Umbilical cord (tissue), 2 donors: ENCODE measurements around the gene TMBIM4. TPM values are rescaled to one million over a fixed set of nuclear protein-coding genes. Genes with fewer than 3 reads are reported as not detected.

Source experiments
- DNase-seq: peaks from one replicate; pipeline ENCODE4 v3.0.0-alpha.2; 2015; ENCODE audit warnings: low spot score
- total RNA-seq: library from RNA; depleted of rRNA; stranded (reverse); fragments of >200 nt; gene quantifications from one replicate; pipeline ENCODE4 v1.2.3, GENCODE V29; 2014; ENCODE audit warnings: low replicate concordance; ENCODE audit not compliant: insufficient read depth

The TMBIM4 gene
- total RNA-seq, 1 donor from 2014 or later: 108 TPM

- no peak for DNase-seq
Observed at GRCh38 chr12:66140731-66141130, 29.1 kb downstream of the TMBIM4 start.

DNA sequence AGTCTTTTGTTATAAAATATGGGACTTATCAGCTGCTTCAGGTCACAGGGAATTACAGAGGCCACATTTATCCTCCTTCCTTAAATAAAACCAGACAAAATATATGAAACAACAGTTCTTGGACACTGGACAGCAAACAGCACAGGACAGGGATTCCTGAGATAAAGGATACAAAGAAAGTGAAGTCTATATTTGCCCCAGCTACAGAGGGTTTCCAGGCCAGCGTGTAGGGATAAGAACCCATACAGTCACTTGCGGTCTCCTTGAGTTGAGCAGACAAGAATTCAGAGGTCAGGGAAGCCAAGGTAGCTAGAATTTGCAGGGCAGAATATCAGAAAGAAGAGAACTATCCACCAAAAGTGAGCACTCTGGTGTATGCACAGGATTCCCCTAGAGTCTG is 30.5 kb downstream of the TMBIM4 start:
- DNase-seq: no peak

DNA sequence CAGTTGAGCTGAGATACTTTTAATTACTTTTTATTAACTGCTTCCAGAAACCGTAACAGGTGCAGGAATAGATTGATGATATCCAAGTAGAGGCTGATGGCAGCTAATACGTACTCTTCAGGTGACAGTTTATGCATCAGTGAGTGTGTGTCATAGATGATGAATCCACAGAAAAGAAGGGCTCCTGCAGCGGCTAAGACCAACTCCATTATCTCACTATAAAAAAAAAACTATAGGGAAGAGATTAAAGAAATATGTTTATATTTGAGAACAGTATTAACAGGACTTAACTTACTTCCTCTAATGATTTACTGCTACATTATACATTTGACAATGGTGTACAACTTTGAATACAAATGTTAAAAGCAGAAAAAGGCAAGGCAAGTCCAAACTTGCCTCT is 31.9 kb downstream of the TMBIM4 start:
- no peak for DNase-seq

GRCh38 chr12:66132408-66132807 is 37.4 kb downstream of the TMBIM4 start:
- peak; percentile 52 for DNase-seq

- no peak for DNase-seq
Observed at GRCh38 chr12:66131067-66131688, 38.6 kb downstream of the TMBIM4 start.

GRCh38 chr12:66130267-66131066 is 39.3 kb downstream of the TMBIM4 start, which contains the start of gene LLPH:
Gene LLPH, minus strand, starts transcription at chr12:66130750. Its CDS starts 1,644 bp downstream, at chr12:66129106.
- DNase-seq: peak; percentile 95

GRCh38 chr12:66129934-66130266 is 39.9 kb downstream of the TMBIM4 start:
- DNase-seq: no peak

- DNase-seq: peak; percentile 79
Observed at GRCh38 chr12:66127650-66128049, 42.1 kb downstream of the TMBIM4 start.

DNA sequence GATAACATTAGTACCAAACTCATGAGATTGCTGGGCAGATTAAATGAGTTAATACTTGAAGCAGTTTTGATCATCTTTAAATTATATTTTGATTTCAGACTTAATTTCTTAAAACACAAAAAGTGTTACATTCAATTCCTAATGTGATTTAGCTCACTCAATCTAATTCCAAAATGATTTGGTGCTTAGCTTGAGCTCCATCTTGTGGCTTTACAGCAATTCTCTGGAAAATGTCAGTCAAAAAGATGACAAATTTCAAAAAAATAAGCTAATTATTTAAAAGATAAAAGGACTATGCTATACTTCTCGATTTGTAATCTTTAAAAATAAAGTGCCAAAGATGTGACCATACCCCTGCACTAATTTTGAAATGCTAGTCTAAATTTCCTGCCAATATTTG is 49.3 kb downstream of the TMBIM4 start:
- no peak for DNase-seq

DNA sequence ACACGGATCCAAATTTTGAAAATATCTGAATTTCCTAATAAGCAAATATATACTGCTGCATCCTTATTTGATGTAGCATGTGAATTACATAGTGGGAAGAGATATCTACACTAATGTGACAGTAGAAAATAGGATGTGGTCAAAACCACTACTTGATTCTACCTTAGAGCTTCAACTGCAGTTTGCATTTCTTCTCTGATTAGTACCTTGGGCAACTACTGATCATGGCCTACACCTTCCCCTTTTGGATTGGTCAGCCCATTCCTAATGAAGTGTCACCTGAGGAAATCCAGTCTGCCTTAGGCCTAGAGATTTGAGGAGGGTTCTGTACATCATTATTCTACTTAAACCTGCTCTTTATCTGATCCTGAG is 49.9 kb downstream of the TMBIM4 start:
- no peak for DNase-seq

DNA sequence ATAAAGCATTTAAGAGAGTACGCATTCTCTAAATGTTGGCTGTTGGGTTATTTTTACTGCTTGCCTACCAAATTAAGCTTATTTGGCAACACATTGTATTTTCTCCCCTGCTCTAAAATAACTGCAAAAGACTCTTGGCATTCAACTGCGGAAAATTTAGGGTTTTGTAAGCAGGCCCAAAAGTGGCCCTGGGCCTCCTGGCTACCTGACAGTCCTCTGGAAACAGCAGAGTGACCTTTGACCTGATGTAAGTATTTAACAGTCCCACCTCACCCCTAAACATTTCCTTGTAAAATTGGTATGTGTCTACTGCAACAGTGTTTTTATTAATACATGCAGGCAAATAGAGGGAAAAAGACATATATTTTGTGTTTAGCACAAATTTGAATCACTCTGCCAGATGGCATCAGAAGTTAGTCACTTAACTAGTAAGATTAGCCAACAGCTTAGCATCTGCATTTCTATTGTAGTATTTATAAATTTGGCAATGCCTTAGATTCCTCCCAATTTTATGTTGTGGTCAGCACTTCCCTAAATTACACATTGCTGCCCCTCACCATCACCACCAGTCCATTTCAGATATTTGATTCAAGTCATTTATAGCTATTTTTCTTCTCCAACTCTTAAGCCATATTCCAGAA is 50.4 kb downstream of the TMBIM4 start:
- DNase-seq: no peak

- no peak for DNase-seq
Observed at GRCh38 chr12:66118240-66118891, 51.4 kb downstream of the TMBIM4 start.

DNA sequence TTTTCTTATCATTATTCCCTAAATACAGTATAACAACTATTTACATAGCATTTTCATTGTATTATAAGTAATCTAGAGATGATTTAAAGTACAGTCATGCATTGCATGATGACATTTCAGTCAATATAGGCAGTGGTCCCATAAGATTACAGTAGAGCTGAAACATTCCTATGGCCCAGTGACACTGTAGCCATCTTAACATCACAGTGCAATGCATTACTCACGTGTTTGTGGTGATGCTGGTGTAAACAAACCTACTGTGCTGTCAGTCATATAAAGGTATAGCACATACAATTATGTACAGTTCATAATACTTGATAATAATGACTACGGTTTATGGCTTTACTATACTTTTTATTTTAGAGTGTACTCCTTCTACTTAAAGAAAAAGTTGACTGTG is 52.6 kb downstream of the TMBIM4 start:
- DNase-seq: no peak

DNA sequence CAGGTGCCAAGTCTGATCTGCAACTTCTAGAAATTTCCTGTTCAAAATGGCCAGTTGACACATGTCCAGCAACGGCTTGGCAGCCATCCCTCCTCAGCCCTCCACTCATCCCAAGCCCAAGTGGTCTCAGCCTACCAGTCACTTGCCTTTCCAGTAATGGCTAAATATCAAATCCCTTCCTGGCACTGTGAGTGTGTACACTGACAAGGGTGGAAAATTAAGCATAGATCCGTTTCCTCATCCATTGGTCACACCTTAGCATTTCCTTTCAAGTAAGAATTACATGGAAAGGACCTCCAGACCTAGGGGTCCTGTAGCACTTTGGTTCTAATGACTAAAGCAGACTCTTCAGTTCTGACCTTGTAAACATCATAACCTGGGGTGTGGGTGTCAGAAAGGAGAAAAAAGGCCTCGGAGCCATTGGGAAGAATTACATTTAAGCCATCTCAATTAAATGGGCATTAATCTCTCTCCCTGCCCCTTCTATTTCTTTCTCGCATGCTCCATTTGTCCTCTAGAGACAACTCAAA is 54.7 kb downstream of the TMBIM4 start:
- no peak for DNase-seq

- no peak for DNase-seq
Observed at GRCh38 chr12:66113471-66113870, 56.3 kb downstream of the TMBIM4 start.

DNA sequence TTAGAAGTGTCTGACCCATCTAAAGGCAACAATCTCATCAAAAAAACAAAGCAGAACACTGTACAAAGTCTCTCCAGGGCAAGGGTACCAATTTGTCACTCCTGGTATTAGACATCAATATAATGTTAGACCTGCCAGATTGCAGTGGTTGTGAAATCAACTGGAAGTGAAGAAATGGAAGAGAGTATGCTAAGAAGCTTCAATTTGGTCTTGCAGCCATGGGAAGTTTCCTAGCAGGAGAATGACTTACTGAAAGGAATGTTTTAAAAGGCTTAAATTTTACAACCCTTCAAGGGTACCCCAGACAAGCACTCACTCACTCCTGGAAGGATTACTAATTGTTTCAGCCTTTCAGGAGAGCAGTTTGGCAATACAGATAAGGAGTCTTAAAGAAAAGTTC is 58.2 kb downstream of the TMBIM4 start:
- DNase-seq: peak; percentile 62

DNA sequence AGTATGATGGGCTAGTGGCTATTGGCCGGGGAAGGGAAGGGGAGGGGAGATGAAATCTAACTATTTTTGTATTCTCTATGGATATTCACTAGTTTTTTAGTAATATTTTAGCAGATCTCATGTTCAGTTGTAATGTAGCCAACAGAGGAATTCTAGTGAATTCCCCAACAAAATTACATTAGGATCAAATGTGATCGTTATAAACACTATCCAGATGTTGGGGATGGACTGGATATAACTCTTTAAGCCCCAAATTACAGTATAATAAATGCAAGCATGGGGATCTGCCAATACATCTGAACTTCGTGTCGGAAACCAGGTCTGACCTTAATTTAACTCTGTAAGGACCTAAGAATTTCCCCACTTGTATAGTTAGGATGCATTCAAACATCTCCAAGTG is 60.7 kb downstream of the TMBIM4 start:
- peak; percentile 69 for DNase-seq

GRCh38 chr12:66108386-66108785 is 61.4 kb downstream of the TMBIM4 start:
- DNase-seq: no peak

- peak; percentile 86 for DNase-seq
Observed at GRCh38 chr12:66107451-66107915, 62.3 kb downstream of the TMBIM4 start.

DNA sequence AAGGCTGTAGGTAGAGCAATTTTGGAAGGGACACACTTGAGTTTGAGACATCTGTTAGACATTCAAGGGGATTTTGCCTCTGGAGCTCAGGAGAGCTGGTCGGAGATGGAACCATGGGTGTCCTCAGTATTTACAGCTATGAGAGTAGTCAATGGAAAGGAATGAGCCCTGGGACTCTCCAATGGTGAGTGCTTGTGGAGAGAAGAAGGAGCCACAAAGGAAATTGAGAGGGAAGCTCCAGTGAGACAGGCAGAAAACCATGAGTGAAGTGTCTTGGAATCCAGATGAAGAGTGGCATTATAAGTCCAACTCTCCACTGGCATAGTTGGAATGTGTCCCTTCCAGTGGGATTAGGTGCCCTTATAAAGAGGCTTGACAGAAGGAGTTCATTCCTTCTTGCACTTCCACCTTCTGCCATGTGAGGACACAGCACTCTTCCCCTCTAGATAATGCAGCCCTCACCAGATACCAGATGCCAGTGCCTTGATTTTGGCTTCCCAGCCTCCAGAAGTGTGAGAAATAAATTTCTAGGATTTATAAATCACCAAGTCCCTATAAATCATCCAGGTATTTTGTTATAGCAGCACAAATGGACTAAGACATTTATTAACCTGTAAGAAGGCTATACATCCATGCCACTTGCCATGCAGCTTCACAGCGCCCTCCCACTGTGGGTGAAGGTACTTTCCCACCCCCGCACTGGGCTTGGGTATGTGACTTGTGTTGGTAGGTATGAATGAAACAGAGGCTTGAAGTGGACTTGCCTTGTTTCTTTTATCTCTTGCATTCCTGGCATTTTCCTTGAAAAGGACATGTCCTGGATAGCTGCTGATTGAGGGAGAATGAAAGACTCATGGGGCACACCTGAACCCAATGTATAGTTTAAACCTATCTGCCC is 66.5 kb downstream of the TMBIM4 start:
- DNase-seq: no peak
